GM21528 (cell line): Measurements from ENCODE around the gene COL15A1.
"Not testable (repeated sequence)": the region's sequence is repeated elsewhere in the genome, so short reads cannot be mapped to it uniquely, and the experiment has no call there.

ENCODE experiments used
- ATAC-seq: cut with Tn5 transposase; IDR thresholded peaks from one replicate; pipeline ENCODE4 v1.9.1; 2021; ENCODE audit warnings: mild to moderate bottlenecking, moderate library complexity; ENCODE audit not compliant: unreplicated experiment, low FRiP score

Gene COL15A1

GRCh38 chr9:98943682-98944056 is at the start of gene COL15A1:
Gene COL15A1, plus strand, starts transcription at chr9:98943907. Its CDS starts 155 bp downstream, at chr9:98944062.
- no peak for ATAC-seq

- no peak for ATAC-seq
Observed at GRCh38 chr9:98894171-98894570, 49.5 kb upstream of the COL15A1 start.

DNA sequence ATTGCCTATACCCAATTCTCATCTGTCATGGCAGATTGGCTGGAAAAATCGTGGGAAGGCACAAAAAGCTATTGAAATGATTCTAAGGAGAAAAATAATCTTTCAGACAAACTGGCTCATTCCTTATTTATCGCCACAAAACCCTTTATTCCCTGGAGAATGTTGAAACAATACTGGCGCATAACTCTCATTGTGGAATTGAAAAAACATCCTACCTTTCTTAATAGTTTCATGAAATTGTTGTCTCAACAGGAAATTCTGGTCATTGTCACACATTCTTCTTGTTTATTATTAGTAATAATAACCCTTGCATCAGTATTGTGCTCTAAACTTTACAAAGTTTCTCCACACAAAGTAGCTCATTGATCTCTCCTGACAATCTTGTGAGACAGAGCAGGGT is 48.9 kb upstream of the COL15A1 start:
- ATAC-seq, result no peak

- ATAC-seq, result no peak
Observed at GRCh38 chr9:98896632-98897031, 47.1 kb upstream of the COL15A1 start.

DNA sequence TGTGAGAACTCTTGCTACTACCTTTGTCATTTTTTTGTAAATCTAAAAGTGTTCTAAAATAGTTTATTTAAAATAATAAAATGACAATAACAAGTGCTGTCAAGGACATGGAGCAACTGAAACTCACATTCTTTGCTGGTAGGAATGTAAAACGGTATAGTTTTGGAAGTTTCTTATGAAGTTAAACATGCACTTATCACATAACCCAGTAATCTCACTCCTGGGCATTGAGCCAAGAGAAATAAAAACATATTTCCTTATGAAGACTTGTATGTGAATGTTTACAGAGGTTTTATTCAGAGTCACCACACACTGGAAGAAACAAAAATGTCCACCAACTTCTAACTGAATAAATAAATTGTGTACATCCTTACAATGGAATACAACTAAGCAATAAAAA is 46.0 kb upstream of the COL15A1 start:
- no peak for ATAC-seq

- ATAC-seq, result no peak
Observed at GRCh38 chr9:98899408-98900056, 44.2 kb upstream of the COL15A1 start.

DNA sequence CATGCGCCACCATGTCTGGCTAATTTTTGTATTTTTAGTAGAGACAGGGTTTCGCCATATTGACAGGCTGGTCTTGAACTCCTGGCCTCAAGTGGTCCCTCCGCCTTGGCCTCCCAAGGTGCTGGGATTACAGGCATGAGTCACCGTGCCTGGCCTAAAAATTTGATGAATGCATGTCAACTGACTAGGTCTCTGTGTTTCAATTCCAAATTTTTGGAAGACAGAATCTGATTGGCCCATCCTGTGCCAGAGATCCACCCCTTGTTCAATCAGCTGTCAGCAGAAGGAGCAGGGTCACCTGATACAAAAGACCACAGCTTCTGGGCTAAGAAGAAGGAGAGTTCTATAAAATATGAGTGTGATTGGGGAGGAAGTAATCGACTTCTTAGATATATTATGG is 43.5 kb upstream of the COL15A1 start:
- no peak for ATAC-seq

DNA sequence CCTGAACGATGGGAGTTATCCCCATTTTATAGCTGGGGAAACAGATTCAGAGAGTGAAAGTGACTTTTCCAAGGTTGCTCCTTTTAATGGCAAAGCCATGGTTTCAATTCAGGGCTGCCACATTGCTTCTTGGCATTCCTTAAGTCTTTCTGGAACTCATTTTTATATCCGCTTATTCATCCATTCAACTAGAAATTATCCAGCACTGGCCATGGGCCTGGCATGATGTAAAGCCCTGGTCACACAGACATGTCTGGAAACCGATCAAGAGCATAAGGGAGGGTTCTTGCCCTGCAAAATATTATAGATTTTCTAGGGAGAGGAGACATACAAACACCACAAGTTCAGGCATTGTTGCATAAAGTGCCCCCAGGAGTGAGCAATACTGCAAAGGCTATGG is 43.0 kb upstream of the COL15A1 start:
- ATAC-seq, result no peak

GRCh38 chr9:98901843-98902242 is 41.9 kb upstream of the COL15A1 start:
- not testable (repeated sequence) for ATAC-seq

- no peak for ATAC-seq
Observed at GRCh38 chr9:98902516-98902915, 41.2 kb upstream of the COL15A1 start.

DNA sequence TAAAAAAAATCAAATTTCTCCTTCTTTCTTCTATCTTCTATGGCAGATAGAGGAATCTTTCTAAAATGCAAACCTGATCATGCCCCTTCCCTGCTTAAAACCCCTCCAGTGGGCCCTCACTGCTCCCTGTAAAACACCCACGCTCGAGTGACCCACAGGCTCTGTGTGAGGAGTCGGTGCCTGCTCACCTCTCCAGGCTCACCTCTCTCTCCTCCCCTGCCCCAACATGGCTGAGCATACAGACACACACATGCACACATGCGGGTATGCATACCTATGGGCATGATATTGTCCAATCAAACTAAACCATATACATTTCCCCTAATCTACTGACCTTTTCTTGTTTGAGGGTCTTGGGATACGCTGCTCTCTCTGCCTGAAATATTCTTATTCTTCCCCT is 40.8 kb upstream of the COL15A1 start:
- no peak for ATAC-seq

DNA sequence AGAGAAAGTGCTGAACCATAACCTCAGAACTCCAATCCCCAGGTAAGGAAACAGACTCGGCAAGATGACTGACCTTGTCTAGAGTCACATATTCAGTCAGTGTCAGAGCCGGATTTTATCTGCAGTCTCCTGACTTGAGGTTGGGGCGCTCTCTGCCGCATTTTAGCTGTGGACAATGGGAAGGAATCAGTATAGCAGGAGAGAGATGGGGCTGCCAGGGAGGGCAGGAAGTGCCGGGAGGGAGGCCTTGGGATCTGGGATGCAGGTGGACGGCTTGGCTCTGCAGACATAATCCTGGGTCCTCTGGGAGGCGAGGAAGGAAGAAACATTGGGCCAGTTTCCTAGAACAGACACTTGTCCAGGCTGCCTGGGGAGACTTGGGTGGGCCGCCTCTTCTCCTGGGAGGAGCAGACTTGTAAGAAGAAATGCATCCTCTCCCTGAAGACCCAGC is 39.7 kb upstream of the COL15A1 start:
- no peak for ATAC-seq

DNA sequence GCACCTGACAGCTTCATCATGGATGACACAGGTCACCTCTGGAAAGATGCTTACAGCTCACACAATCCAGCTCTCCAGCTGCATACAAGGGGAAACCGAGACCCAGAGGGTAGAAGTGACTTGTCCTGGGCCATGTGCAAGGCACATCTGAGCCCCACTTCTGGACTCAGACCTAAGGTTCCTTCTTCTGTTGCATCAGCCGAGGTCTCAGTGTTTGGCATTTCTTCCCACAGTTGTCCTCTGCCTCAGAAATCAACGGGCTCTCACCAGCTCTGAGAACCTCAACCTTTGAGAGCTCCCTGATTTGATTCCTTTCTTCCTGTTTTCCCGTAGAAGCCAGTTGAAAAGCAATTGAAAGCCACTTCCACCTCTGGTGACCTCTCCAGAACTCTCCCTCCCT is 38.7 kb upstream of the COL15A1 start:
- ATAC-seq, result no peak

- ATAC-seq, result no peak
Observed at GRCh38 chr9:98906273-98907040, 37.2 kb upstream of the COL15A1 start.

DNA sequence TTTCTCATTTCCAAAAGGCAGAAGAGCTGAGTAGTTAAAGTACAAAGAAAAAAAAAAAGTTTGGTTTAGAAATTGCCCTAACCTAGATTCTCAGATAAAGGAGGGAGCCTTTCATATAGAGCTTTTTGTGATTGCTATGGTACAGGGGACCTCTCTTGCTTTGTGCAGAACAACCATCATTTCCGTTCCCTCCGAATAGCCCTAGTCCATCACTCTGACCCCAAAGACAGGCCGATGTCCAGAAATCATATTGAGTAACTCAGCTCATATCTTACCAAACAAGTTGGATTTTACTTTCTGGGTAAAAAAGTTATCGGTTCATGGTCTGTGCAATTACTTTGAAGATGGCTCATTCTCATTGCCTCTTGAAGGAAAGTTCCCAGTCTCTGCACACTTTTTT is 36.7 kb upstream of the COL15A1 start:
- no peak for ATAC-seq

DNA sequence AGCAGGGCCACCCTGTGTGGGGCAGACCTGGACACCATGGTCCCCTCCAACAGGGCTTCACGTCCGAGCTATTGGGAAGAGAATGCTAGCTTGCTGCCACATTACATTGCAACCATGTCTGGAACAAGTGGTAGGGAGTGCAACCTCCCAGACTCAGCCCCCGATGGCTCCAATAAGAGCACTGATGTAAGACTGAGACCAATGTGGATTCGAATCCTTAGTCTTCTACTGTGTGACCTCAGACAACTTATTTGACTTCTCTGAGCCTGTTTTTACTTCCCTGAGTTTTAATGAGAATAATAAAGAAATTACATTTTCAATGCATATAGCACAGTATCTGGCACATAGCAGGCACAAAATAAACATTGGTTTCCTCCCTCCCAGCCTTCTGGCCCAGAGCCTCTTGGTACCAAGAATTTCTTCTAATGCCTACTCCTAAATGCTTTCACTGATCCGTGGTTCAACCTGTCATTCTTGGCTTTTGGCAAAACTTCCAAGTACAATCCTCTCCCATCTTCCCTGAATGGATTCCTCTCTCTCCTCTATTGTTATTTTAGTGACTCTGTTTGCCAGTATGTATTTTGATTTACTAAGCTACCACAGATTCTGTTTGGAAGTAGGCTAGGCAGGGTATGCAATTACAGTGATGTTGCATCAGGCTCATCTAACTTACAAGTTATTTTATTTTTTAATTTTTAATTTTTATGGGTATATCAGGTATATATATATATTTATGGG is 34.6 kb upstream of the COL15A1 start:
- no peak for ATAC-seq

DNA sequence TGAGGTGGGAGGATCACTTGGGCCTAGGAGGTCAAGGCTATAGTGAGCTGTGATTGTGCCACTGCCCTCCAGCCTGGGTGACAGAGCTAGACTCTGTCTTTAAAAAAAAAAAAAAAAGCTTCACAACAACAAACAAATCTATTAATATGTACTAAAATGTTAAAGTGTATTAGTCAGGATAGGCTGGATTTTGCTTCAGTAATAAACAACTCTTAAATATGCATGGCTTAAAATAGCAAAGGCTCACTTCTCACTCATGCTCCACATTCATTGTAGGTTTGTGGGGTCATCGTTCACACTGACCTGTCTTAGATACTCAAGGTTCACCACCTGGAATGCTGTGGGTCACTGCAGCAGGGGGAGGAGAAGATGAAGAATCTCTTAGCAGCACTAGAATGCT is 33.8 kb upstream of the COL15A1 start:
- ATAC-seq, result no peak

DNA sequence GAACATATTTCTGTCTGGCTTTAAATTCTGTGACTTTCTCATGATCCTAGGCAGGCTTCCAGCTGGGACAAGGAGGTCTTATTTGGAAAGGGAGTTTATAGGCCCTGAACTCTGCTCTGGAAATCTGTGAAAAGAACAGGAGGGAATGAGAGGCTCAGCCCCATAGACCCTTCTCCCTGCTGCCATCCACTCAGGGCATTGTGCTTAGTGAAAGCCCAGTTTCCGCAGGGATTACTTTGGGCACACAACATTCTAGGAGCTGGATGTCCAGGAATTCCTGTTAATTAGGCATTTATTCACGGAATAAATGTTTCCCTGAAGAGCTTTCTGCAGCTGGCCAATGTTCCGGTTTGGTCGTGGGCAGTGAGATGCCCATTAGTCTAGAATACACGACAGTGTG is 32.7 kb upstream of the COL15A1 start:
- no peak for ATAC-seq

DNA sequence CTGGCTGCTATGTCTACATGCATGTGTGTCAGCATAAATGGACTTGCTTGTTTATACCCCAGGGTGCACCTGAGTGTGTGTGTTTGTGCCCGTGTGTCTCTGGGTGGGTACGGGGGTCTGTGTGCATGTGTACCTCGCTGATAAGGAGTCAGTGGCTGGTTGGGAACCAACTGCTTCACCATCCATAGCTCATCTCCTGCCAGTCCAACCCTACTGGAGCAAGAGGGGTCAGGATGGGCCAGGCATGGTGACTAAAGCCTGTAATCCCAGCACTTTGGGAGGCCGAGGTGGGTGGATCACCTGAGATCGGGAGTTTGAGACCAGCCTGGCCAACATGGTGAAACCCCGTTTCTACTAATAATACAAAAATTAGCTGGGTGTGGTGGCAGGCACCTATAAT is 32.0 kb upstream of the COL15A1 start:
- not testable (repeated sequence) for ATAC-seq

DNA sequence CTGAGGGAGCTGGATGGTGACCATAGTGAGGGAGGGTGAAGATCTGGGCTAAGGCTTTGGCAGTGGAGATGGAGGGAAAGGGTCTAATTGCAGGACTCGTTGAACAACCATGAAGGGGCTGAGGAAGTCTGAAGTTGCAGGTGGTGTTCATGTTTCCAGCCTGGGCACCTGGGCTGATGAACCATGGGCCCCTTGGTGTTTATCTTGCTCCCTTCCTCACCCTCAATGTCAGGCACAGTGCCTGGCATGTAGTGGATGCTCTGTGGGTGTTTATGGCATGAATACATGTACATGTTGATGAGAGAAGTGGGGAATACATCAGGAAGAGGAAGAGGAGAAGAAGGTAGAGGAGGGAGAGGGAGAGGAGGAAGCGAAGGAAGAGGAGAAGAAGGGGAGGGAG is 31.3 kb upstream of the COL15A1 start:
- no peak for ATAC-seq

DNA sequence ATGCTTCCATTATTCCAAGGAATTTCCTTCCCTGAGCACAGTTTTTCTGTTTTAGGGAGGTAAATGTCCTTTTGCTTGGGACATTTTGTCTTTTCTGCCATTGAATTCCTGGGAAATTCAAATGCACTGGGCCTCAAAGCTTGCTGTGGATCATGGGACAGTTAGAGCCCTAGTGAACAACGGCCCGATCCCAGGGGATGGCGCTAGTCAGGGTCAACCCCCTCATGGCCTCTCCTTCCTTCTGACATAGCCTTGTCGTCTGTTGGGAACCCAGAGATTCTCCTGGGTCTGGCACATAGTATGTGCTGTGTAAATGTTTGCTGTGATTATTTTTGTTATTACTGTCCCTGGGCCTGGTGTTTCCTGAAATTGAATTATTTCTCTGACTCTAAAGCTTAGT is 30.7 kb upstream of the COL15A1 start:
- no peak for ATAC-seq

- no peak for ATAC-seq
Observed at GRCh38 chr9:98913705-98914104, 30.0 kb upstream of the COL15A1 start.
